SK-N-SH treated with all-trans-retinoic acid at 6 μM for 48 hours (cell line): Measurements from ENCODE around the gene OLIG1.

Experiments used
- ATAC-seq: fragments of 200-7000 bp; cut with Tn5 transposase; 3 replicates; pipeline ENCODE4 v1.9.1; 2020; ENCODE audit warnings: mild to moderate bottlenecking, moderate library complexity
- ARNTL ChIP-seq: fragments of 450-650 bp; formaldehyde crosslinking; IDR thresholded peaks from 2 replicates; pipeline ENCODE4 v1.5.0; 2020; ENCODE audit warnings: low read depth, mild to moderate bottlenecking, moderate library complexity, borderline replicate concordance
- BACH2 ChIP-seq: fragments of 250-450 bp; sonication (Bioruptor Pico); IDR thresholded peaks from 2 replicates; pipeline ENCODE4 v1.9.0; 2021; ENCODE audit warnings: mild to moderate bottlenecking, borderline replicate concordance
- CSDC2 ChIP-seq: fragments of 250-450 bp; sonication (Bioruptor Pico); IDR thresholded peaks from 2 replicates; pipeline ENCODE4 v1.5.0; 2020; ENCODE audit warnings: mild to moderate bottlenecking, moderate library complexity
- CSRNP3 ChIP-seq: fragments of 250-450 bp; sonication (Bioruptor Pico); IDR thresholded peaks from 2 replicates; pipeline ENCODE4 v1.5.1; 2021; ENCODE audit warnings: mild to moderate bottlenecking, moderate library complexity
- GLIS3 ChIP-seq: fragments of 250-450 bp; sonication (Bioruptor Pico); IDR thresholded peaks from 2 replicates; pipeline ENCODE4 v1.5.0; 2020; ENCODE audit warnings: mild to moderate bottlenecking, moderate library complexity
- ISL1 ChIP-seq: fragments of 250-450 bp; sonication (Bioruptor Pico); IDR thresholded peaks from 2 replicates; pipeline ENCODE4 v2.1.2; 2022; ENCODE audit warnings: mild to moderate bottlenecking, moderate library complexity
- OSR1 ChIP-seq: fragments of 250-450 bp; sonication (Bioruptor Pico); IDR thresholded peaks from 2 replicates; pipeline ENCODE4 v1.8.0; 2022; ENCODE audit warnings: moderate library complexity, mild to moderate bottlenecking, inconsistent platforms
- POU6F1 ChIP-seq: fragments of 250-450 bp; sonication (Bioruptor Pico); IDR thresholded peaks from 2 replicates; pipeline ENCODE4 v1.8.0; 2021; ENCODE audit warnings: low read depth, mild to moderate bottlenecking, moderate library complexity, borderline replicate concordance
- PPARA ChIP-seq: fragments of 250-450 bp; sonication (Bioruptor Pico); IDR thresholded peaks from 2 replicates; pipeline ENCODE4 v1.5.0; 2020; ENCODE audit warnings: mild to moderate bottlenecking, borderline replicate concordance
- RARB ChIP-seq: fragments of 250-450 bp; sonication (Bioruptor Pico); IDR thresholded peaks from 2 replicates; pipeline ENCODE4 v1.8.0; 2021; ENCODE audit warnings: mild to moderate bottlenecking, moderate library complexity
- SNAI2 ChIP-seq: fragments of 250-450 bp; sonication (Bioruptor Pico); IDR thresholded peaks from 2 replicates; pipeline ENCODE4 v1.5.0; 2020; ENCODE audit warnings: mild to moderate bottlenecking, moderate library complexity
- TCF4 ChIP-seq: fragments of 250-450 bp; sonication (Bioruptor Pico); IDR thresholded peaks from 2 replicates; pipeline ENCODE4 v1.8.0; 2021; ENCODE audit warnings: mild to moderate bottlenecking, moderate library complexity, borderline replicate concordance
- TOX ChIP-seq: fragments of 250-450 bp; sonication (Bioruptor Pico); IDR thresholded peaks from 2 replicates; pipeline ENCODE4 v1.8.0; 2021; ENCODE audit warnings: mild to moderate bottlenecking, moderate library complexity, borderline replicate concordance
- ZC3H10 ChIP-seq: fragments of 250-450 bp; sonication (Bioruptor Pico); IDR thresholded peaks from 2 replicates; pipeline ENCODE4 v1.5.1; 2021; ENCODE audit warnings: mild to moderate bottlenecking, moderate library complexity
- ZFP3 ChIP-seq: fragments of 250-450 bp; sonication (Bioruptor Pico); IDR thresholded peaks from 2 replicates; pipeline ENCODE4 v1.5.0; 2020; ENCODE audit warnings: mild to moderate bottlenecking, moderate library complexity
- ZNF565 ChIP-seq: fragments of 450-650 bp; formaldehyde crosslinking; conservative IDR thresholded peaks from 2 replicates; pipeline ENCODE4 v1.5.0; 2020; ENCODE audit warnings: low read depth, mild to moderate bottlenecking, moderate library complexity
- ZNF70 ChIP-seq: fragments of 450-650 bp; formaldehyde crosslinking; IDR thresholded peaks from 2 replicates; pipeline ENCODE4 v1.5.0; 2020; ENCODE audit warnings: mild to moderate bottlenecking, moderate library complexity
- ZNF8 ChIP-seq: fragments of 450-650 bp; formaldehyde crosslinking; IDR thresholded peaks from 2 replicates; pipeline ENCODE4 v1.5.0; 2020; ENCODE audit warnings: mild to moderate bottlenecking, moderate library complexity
- TF ChIP-seq, protein P1 (sequence below): fragments of 250-450 bp; sonication (Bioruptor Pico); IDR thresholded peaks from 2 replicates; pipeline ENCODE4 v1.8.0; 2020; ENCODE audit warnings: mild to moderate bottlenecking, moderate library complexity, borderline replicate concordance
- TF ChIP-seq, protein P2 (sequence below): fragments of 250-450 bp; sonication (Bioruptor Pico); IDR thresholded peaks from 2 replicates; pipeline ENCODE4 v1.5.0; 2020; ENCODE audit warnings: mild to moderate bottlenecking, moderate library complexity

The OLIG1 gene

GRCh38 chr21:33075596-33076195, 5.8 kb downstream of the OLIG1 start (continued):
- no peak for TF ChIP-seq TCF4 (CRISPR knock-in tag)

GRCh38 chr21:33076600-33077329, 6.8 kb downstream of the OLIG1 start:
- TF ChIP-seq CSRNP3 (CRISPR knock-in tag) (no peak), SNAI2 (CRISPR knock-in tag) (no peak), GLIS3 (CRISPR knock-in tag) (no peak), ZNF70 (no peak), ZFP3 (CRISPR knock-in tag) (no peak), OSR1 (CRISPR knock-in tag) (no peak), TOX (CRISPR knock-in tag) (no peak), ZNF565 (CRISPR knock-in tag) (no peak), CSDC2 (no peak), POU6F1 (no peak), RARB (CRISPR knock-in tag) (no peak), ZC3H10 (no peak), TCF4 (CRISPR knock-in tag) (no peak), ZNF8 (no peak), BACH2 (no peak)
- TF ChIP-seq, protein P1, sequence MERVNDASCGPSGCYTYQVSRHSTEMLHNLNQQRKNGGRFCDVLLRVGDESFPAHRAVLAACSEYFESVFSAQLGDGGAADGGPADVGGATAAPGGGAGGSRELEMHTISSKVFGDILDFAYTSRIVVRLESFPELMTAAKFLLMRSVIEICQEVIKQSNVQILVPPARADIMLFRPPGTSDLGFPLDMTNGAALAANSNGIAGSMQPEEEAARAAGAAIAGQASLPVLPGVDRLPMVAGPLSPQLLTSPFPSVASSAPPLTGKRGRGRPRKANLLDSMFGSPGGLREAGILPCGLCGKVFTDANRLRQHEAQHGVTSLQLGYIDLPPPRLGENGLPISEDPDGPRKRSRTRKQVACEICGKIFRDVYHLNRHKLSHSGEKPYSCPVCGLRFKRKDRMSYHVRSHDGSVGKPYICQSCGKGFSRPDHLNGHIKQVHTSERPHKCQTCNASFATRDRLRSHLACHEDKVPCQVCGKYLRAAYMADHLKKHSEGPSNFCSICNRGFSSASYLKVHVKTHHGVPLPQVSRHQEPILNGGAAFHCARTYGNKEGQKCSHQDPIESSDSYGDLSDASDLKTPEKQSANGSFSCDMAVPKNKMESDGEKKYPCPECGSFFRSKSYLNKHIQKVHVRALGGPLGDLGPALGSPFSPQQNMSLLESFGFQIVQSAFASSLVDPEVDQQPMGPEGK (CRISPR knock-in tag) = no peak
- TF ChIP-seq, protein P2, sequence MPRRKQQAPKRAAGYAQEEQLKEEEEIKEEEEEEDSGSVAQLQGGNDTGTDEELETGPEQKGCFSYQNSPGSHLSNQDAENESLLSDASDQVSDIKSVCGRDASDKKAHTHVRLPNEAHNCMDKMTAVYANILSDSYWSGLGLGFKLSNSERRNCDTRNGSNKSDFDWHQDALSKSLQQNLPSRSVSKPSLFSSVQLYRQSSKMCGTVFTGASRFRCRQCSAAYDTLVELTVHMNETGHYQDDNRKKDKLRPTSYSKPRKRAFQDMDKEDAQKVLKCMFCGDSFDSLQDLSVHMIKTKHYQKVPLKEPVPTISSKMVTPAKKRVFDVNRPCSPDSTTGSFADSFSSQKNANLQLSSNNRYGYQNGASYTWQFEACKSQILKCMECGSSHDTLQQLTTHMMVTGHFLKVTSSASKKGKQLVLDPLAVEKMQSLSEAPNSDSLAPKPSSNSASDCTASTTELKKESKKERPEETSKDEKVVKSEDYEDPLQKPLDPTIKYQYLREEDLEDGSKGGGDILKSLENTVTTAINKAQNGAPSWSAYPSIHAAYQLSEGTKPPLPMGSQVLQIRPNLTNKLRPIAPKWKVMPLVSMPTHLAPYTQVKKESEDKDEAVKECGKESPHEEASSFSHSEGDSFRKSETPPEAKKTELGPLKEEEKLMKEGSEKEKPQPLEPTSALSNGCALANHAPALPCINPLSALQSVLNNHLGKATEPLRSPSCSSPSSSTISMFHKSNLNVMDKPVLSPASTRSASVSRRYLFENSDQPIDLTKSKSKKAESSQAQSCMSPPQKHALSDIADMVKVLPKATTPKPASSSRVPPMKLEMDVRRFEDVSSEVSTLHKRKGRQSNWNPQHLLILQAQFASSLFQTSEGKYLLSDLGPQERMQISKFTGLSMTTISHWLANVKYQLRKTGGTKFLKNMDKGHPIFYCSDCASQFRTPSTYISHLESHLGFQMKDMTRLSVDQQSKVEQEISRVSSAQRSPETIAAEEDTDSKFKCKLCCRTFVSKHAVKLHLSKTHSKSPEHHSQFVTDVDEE (CRISPR knock-in tag) = no peak
- no peak for ATAC-seq

- no peak for TF ChIP-seq GLIS3 (CRISPR knock-in tag)
- TF ChIP-seq ZFP3 (CRISPR knock-in tag) = no peak
- TF ChIP-seq PPARA = no peak
- no peak for TF ChIP-seq POU6F1
- TF ChIP-seq ARNTL (CRISPR knock-in tag) = no peak
- no peak for TF ChIP-seq BACH2
- TF ChIP-seq, protein P1 (CRISPR knock-in tag) = no peak
- TF ChIP-seq ISL1 = no peak
- no peak for TF ChIP-seq CSRNP3 (CRISPR knock-in tag)
- no peak for TF ChIP-seq ZNF565 (CRISPR knock-in tag)
- no peak for TF ChIP-seq TCF4 (CRISPR knock-in tag)
- no peak for TF ChIP-seq RARB (CRISPR knock-in tag)
- TF ChIP-seq, all 23 proteins: peak for 0
- ATAC-seq = no peak; the same call in 2 of the 3 replicates
Measured at GRCh38 chr21:33078907-33079582, 9.1 kb downstream of the OLIG1 start.
